ENCODE results near the gene CES4A. TPM values are rescaled to one million over a fixed set of nuclear protein-coding genes. Genes with fewer than 3 reads are reported as not detected.
"Not testable (repeated sequence)": the region's sequence is repeated elsewhere in the genome, so short reads cannot be mapped to it uniquely, and the experiment has no call there.

The CES4A gene
- 2.1 TPM for total RNA-seq
- 14.6 TPM for polyA plus RNA-seq
- long read RNA-seq, donor 1, result 0 reads
- long read RNA-seq, donor 2, result 0 reads
- long read RNA-seq, donor 3, result 0 reads
- long read RNA-seq, donor 4, result 0 reads
- long read RNA-seq, donor 5, partial matches to known transcripts, result 5 of 5 reads
- long read RNA-seq, donor 5, other reads (novel, unspliced or antisense), result 0 of 5 reads
- long read RNA-seq, donor 6, result 0 reads
- long read RNA-seq, donor 7, result 0 reads
- long read RNA-seq, donor 8, result 0 reads
- long read RNA-seq, donor 9, result 0 reads
- long read RNA-seq, donor 10, result 0 reads

DNA sequence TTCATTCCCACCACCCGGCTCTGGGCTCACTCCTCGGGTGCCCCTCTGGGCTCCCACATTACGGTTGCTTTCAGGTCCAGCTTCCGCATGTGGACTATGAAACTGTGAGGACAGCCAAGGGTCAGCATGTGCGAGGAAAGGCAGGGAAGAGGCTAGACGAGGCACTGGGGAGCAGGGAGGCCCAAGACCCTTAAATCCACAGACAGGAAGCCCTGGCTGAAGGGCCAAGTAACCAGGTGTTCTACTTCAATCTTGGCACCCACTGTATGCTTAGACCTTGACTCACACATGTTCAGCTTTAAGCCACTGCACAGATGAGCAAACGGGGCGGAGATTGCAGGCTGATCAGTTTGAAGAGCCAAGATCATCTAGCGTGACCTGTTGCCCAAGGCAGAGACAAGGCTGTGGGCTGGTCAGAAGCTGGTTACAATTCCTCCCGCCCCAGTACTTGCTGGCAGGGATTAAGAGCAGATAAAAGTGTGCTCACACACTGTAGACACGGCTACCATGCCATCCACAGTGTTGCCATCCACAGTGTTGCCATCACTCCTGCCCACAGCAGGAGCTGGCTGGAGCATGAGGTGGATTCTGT, at the start of gene CES4A:
TSS of gene CES4A (plus strand) at position 393 of the 592 bp plus-strand sequence. CDS start at position 577, 184 bp downstream.
- H3K36me3 ChIP-seq (ENCODE audit: control insufficient read depth in 2 of 2, insufficient read depth in 2 of 2, low read length in 1 of 2), result no peaks in the 10 kb centered on the region
- H3K4me3 ChIP-seq (ENCODE audit: low read length in 2 of 2), result no peak within 1 kb of the TSS
- WGBS, result 90% methylated on average over 11 of the region's 11 CpGs
- no peak within 1 kb of the TSS for H3K27ac ChIP-seq (ENCODE audit: low read depth in 1 of 2, low read length in 1 of 2)
- no peak for DNase-seq (ENCODE audit: low read depth in 6 of 9, low spot score in 9 of 9)
- peaks cover 0 to 7% of the 10 kb centered on the region in 2 donors for H3K27me3 ChIP-seq (ENCODE audit: control insufficient read depth in 2 of 2, insufficient read depth in 1 of 2, low read length in 1 of 2)
- no peaks in the 10 kb centered on the region for H3K4me1 ChIP-seq (ENCODE audit: control insufficient read depth in 2 of 2, insufficient read depth in 2 of 2, low read length in 2 of 2)
- H3K9me3 ChIP-seq (ENCODE audit: control insufficient read depth in 2 of 2, insufficient read depth in 1 of 2, low read length in 1 of 2), result no peaks in the 10 kb centered on the region

DNA sequence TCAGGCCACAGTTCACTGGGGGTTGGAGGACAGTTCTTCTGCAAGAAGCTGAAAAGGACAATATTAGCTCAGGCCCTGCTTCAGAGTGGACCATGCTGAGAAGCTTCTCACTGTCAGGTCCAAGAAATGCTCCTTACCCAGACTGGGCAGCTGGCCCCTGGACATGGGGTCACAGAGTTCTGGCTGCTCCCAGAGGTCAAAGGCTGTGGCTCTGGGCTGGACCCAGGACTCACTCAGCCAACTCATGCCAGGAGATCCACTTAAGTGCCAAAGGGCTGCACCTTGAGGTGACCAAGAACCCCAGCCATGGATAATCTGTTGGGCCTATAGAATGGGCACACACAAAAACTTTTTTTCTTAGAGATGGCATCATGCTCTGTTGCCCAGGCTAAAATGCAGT, 49.0 kb upstream of the CES4A start:
- peaks cover 5 to 8% of the 10 kb centered on the region in 2 donors for H3K4me1 ChIP-seq (ENCODE audit: control insufficient read depth in 2 of 2, insufficient read depth in 2 of 2, low read length in 2 of 2)
- DNase-seq (ENCODE audit: low read depth in 6 of 9, low spot score in 9 of 9), result no peak
- no peaks in the 10 kb centered on the region for H3K27me3 ChIP-seq (ENCODE audit: control insufficient read depth in 2 of 2, insufficient read depth in 1 of 2, low read length in 1 of 2)
- no peak overlapping the region for H3K27ac ChIP-seq (ENCODE audit: low read depth in 1 of 2, low read length in 1 of 2)
- H3K4me3 ChIP-seq (ENCODE audit: low read length in 2 of 2), result no peak overlapping the region
- H3K36me3 ChIP-seq (ENCODE audit: control insufficient read depth in 2 of 2, insufficient read depth in 2 of 2, low read length in 1 of 2), result peaks cover 44 to 49% of the 10 kb centered on the region in 2 donors
- H3K9me3 ChIP-seq (ENCODE audit: control insufficient read depth in 2 of 2, insufficient read depth in 1 of 2, low read length in 1 of 2), result no peaks in the 10 kb centered on the region

DNA sequence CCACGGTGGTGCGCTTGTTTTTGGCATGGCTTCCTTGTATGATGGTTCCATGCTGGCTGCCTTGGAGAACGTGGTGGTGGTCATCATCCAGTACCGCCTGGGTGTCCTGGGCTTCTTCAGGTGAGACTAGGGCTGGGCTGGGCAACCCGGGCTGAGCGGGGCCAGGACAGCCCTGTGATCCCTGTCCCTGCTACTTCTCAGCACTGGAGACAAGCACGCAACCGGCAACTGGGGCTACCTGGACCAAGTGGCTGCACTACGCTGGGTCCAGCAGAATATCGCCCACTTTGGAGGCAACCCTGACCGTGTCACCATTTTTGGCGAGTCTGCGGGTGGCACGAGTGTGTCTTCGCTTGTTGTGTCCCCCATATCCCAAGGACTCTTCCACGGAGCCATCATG, 48.2 kb upstream of the CES4A start:
- peaks cover 2 to 4% of the 10 kb centered on the region in 2 donors for H3K4me1 ChIP-seq (ENCODE audit: control insufficient read depth in 2 of 2, insufficient read depth in 2 of 2, low read length in 2 of 2)
- DNase-seq (ENCODE audit: low read depth in 6 of 9, low spot score in 9 of 9), result no peak
- no peak overlapping the region for H3K27ac ChIP-seq (ENCODE audit: low read depth in 1 of 2, low read length in 1 of 2)
- H3K36me3 ChIP-seq (ENCODE audit: control insufficient read depth in 2 of 2, insufficient read depth in 2 of 2, low read length in 1 of 2), result peaks cover 44 to 49% of the 10 kb centered on the region in 2 donors
- H3K9me3 ChIP-seq (ENCODE audit: control insufficient read depth in 2 of 2, insufficient read depth in 1 of 2, low read length in 1 of 2), result no peaks in the 10 kb centered on the region
- H3K4me3 ChIP-seq (ENCODE audit: low read length in 2 of 2), result no peak overlapping the region
- H3K27me3 ChIP-seq (ENCODE audit: control insufficient read depth in 2 of 2, insufficient read depth in 1 of 2, low read length in 1 of 2), result no peaks in the 10 kb centered on the region
- WGBS, result 99% methylated on average over 16 of the region's 16 CpGs

DNA sequence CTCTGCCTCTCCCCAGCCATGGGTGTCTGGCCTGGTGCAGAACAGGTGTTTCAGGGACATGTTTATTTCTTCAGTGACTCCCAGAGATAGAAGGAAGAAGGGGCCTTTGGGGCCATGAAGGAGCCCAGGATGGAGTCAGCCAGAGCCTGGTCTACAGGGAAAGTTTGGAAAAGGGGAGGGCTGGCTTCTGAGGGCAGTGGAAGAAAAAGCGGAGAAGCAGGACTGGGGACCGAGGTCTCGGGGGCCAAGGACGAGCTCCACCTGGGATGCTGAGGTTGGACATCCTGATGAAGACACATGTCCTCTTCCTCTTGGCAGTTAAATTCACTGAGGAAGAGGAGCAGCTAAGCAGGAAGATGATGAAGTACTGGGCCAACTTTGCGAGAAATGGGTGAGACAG, 45.4 kb upstream of the CES4A start:
- H3K27me3 ChIP-seq (ENCODE audit: control insufficient read depth in 2 of 2, insufficient read depth in 1 of 2, low read length in 1 of 2), result peaks cover 8 to 16% of the 10 kb centered on the region in 2 donors
- H3K27ac ChIP-seq (ENCODE audit: low read depth in 1 of 2, low read length in 1 of 2), result no peak overlapping the region
- H3K9me3 ChIP-seq (ENCODE audit: control insufficient read depth in 2 of 2, insufficient read depth in 1 of 2, low read length in 1 of 2), result no peaks in the 10 kb centered on the region
- H3K36me3 ChIP-seq (ENCODE audit: control insufficient read depth in 2 of 2, insufficient read depth in 2 of 2, low read length in 1 of 2), result peaks cover 40 to 46% of the 10 kb centered on the region in 2 donors
- peaks cover 0 to 5% of the 10 kb centered on the region in 2 donors for H3K4me1 ChIP-seq (ENCODE audit: control insufficient read depth in 2 of 2, insufficient read depth in 2 of 2, low read length in 2 of 2)
- WGBS, result over 99% methylated on average over 5 of the region's 5 CpGs
- no peak overlapping the region for H3K4me3 ChIP-seq (ENCODE audit: low read length in 2 of 2)
- no peak for DNase-seq (ENCODE audit: low read depth in 6 of 9, low spot score in 9 of 9)

DNA sequence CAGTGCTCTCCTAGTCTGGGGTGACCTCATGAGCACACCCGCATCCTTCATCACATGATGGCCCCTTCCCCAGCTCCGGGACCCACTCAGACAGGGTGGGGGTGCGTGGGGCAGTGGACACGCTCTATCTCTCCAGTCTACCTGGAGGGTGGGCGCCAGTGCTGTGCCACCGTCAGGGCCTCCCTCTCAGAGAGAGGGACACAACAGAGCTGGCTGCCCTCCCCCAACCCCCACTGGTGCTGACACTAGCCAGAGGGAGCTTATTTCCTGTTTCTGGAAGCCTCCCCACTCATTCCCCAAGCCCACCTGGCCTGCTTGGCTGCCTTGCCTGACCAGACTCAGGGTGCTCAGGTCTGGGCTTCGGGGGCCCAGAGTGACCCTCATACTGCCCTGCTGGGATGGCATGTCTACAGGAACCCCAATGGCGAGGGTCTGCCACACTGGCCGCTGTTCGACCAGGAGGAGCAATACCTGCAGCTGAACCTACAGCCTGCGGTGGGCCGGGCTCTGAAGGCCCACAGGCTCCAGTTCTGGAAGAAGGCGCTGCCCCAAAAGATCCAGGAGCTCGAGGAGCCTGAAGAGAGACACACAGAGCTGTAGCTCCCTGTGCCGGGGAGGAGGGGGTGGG, 44.8 kb upstream of the CES4A start:
- WGBS, result 97% methylated on average over 15 of the region's 15 CpGs
- Histone ChIP-seq H3K27me3 (ENCODE audit: control insufficient read depth in 2 of 2, insufficient read depth in 1 of 2, low read length in 1 of 2) (peaks cover 11 to 22% of the 10 kb centered on the region in 2 donors), H3K27ac (ENCODE audit: low read depth in 1 of 2, low read length in 1 of 2) (no peak overlapping the region), H3K9me3 (ENCODE audit: control insufficient read depth in 2 of 2, insufficient read depth in 1 of 2, low read length in 1 of 2) (no peaks in the 10 kb centered on the region), H3K4me3 (ENCODE audit: low read length in 2 of 2) (no peak overlapping the region), H3K36me3 (ENCODE audit: control insufficient read depth in 2 of 2, insufficient read depth in 2 of 2, low read length in 1 of 2) (peaks cover 40 to 45% of the 10 kb centered on the region in 2 donors), H3K4me1 (ENCODE audit: control insufficient read depth in 2 of 2, insufficient read depth in 2 of 2, low read length in 2 of 2) (peaks cover 0 to 10% of the 10 kb centered on the region in 2 donors)
- DNase-seq (ENCODE audit: low read depth in 6 of 9, low spot score in 9 of 9), result no peak

DNA sequence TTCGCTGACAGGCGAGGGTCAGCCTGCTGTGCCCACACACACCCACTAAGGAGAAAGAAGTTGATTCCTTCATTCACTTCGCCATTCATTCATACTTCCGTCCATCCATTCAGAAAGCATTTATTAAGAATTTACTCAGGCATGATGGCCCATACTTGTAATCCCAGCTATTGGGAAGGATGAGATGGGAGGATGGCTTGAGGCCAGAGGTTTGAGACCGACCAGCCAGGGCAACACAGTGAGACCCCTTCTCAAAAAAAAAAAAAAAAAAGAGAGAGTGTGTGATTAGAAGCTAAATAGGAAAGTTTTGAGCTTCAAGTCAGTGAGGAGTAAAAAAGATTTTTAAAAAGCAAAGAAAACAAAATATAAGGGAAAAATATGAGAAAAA, 44.3 kb upstream of the CES4A start:
- Histone ChIP-seq H3K9me3 (ENCODE audit: control insufficient read depth in 2 of 2, insufficient read depth in 1 of 2, low read length in 1 of 2) (no peaks in the 10 kb centered on the region), H3K36me3 (ENCODE audit: control insufficient read depth in 2 of 2, insufficient read depth in 2 of 2, low read length in 1 of 2) (peaks cover 40 to 43% of the 10 kb centered on the region in 2 donors), H3K4me1 (ENCODE audit: control insufficient read depth in 2 of 2, insufficient read depth in 2 of 2, low read length in 2 of 2) (peaks cover 0 to 10% of the 10 kb centered on the region in 2 donors), H3K4me3 (ENCODE audit: low read length in 2 of 2) (no peak overlapping the region), H3K27me3 (ENCODE audit: control insufficient read depth in 2 of 2, insufficient read depth in 1 of 2, low read length in 1 of 2) (peaks cover 16 to 27% of the 10 kb centered on the region in 2 donors), H3K27ac (ENCODE audit: low read depth in 1 of 2, low read length in 1 of 2) (no peak overlapping the region)
- no peak for DNase-seq (ENCODE audit: low read depth in 6 of 9, low spot score in 9 of 9)
- WGBS, result 98% methylated on average over 5 of the region's 5 CpGs

DNA sequence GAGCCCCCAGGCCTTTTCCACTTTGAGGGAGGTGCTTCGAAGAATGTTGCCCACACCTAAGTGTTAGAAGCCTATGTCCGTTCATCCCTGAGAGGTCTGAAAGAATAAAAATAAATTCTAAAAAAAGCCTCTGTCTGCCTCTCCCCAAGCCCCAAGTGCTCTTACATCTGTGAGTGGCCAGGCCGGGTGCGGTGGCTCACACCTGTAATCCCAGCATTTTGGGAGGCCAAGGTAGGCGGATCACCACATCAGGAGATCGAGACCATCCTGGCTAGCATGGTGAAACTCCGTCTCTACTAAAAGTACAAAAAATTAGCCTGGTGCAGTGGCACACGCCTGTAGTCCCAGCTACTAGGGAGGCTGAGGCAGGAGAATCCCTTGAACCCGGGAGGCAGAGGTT, 43.4 kb upstream of the CES4A start:
- WGBS, result 98% methylated on average over 9 of the region's 9 CpGs
- H3K27ac ChIP-seq (ENCODE audit: low read depth in 1 of 2, low read length in 1 of 2); DNase-seq (ENCODE audit: low read depth in 6 of 9, low spot score in 9 of 9); H3K4me3 ChIP-seq (ENCODE audit: low read length in 2 of 2); H3K9me3 ChIP-seq (ENCODE audit: control insufficient read depth in 2 of 2, insufficient read depth in 1 of 2, low read length in 1 of 2): not testable (repeated sequence)
- Histone ChIP-seq H3K36me3 (ENCODE audit: control insufficient read depth in 2 of 2, insufficient read depth in 2 of 2, low read length in 1 of 2) (peaks cover 36 to 39% of the 10 kb centered on the region in 2 donors), H3K4me1 (ENCODE audit: control insufficient read depth in 2 of 2, insufficient read depth in 2 of 2, low read length in 2 of 2) (peaks cover 0 to 10% of the 10 kb centered on the region in 2 donors), H3K27me3 (ENCODE audit: control insufficient read depth in 2 of 2, insufficient read depth in 1 of 2, low read length in 1 of 2) (peaks cover 22 to 36% of the 10 kb centered on the region in 2 donors)

DNA sequence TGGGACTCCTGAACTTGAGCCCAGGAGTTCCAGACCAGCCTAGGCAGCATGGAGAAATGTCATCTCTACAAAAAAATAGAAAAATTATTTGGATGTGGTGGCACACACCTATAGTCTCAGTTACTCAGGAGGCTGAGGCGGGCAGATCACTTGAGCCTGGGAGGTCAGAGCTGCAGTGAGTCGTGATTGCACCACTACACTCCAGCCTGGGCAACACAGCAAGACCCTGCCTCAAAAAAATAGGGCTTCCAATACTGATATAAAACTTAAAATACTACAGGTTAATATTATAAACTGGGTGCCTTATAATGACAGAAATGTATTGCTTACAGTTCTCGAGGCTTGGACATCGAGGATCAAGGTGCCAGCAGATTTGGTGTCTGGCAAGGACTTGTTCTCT, 42.5 kb upstream of the CES4A start:
- 97% methylated on average over 4 of the region's 4 CpGs for WGBS
- Histone ChIP-seq H3K4me3 (ENCODE audit: low read length in 2 of 2) (no peak overlapping the region), H3K27ac (ENCODE audit: low read depth in 1 of 2, low read length in 1 of 2) (no peak overlapping the region), H3K9me3 (ENCODE audit: control insufficient read depth in 2 of 2, insufficient read depth in 1 of 2, low read length in 1 of 2) (no peaks in the 10 kb centered on the region), H3K4me1 (ENCODE audit: control insufficient read depth in 2 of 2, insufficient read depth in 2 of 2, low read length in 2 of 2) (peaks cover 0 to 10% of the 10 kb centered on the region in 2 donors), H3K36me3 (ENCODE audit: control insufficient read depth in 2 of 2, insufficient read depth in 2 of 2, low read length in 1 of 2) (peaks cover 27 to 29% of the 10 kb centered on the region in 2 donors), H3K27me3 (ENCODE audit: control insufficient read depth in 2 of 2, insufficient read depth in 1 of 2, low read length in 1 of 2) (peaks cover 26 to 46% of the 10 kb centered on the region in 2 donors)
- no peak for DNase-seq (ENCODE audit: low read depth in 6 of 9, low spot score in 9 of 9)

DNA sequence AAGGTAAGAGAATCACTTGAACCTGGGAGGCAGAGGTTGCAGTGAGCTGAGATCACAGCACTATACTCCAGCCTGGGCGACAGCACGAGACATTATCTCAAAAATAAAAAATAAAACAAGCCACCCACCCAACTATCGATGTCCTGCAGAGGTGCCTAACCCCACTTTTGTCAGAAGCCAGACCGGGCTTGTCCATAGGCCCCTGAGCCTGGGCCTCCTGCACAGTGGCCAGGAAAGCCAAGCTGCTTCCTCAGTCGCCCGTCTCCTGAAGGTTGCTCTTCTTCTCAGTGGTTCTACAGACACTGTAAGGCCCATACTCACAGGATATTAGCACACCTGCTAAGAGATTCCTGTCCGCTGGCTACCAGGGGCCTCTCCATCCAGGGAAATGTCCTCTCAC, 41.8 kb upstream of the CES4A start:
- Histone ChIP-seq H3K9me3 (ENCODE audit: control insufficient read depth in 2 of 2, insufficient read depth in 1 of 2, low read length in 1 of 2) (no peaks in the 10 kb centered on the region), H3K4me1 (ENCODE audit: control insufficient read depth in 2 of 2, insufficient read depth in 2 of 2, low read length in 2 of 2) (peaks cover 0 to 10% of the 10 kb centered on the region in 2 donors), H3K27ac (ENCODE audit: low read depth in 1 of 2, low read length in 1 of 2) (no peak overlapping the region), H3K27me3 (ENCODE audit: control insufficient read depth in 2 of 2, insufficient read depth in 1 of 2, low read length in 1 of 2) (peaks cover 30 to 52% of the 10 kb centered on the region in 2 donors), H3K36me3 (ENCODE audit: control insufficient read depth in 2 of 2, insufficient read depth in 2 of 2, low read length in 1 of 2) (peaks cover 21 to 23% of the 10 kb centered on the region in 2 donors), H3K4me3 (ENCODE audit: low read length in 2 of 2) (no peak overlapping the region)
- WGBS, result 88% methylated on average over 7 of the region's 7 CpGs
- DNase-seq (ENCODE audit: low read depth in 6 of 9, low spot score in 9 of 9), result no peak
